PC-9 (cell line): ENCODE measurements around the gene COL8A2.

Experiments
- CTCF ChIP-seq: fragments of 200-600 bp; sonication (generic); conservative IDR thresholded peaks from 2 replicates; pipeline ENCODE4 v1.6.1; 2017; ENCODE audit warnings: mixed run types, antibody characterized with exemption, mild to moderate bottlenecking, moderate library complexity
- EZH2 ChIP-seq: fragments of 200-600 bp; sonication (generic); IDR thresholded peaks from 2 replicates; pipeline ENCODE4 v1.8.0; 2017; ENCODE audit warnings: antibody characterized with exemption, low read depth

- TF ChIP-seq CTCF (no peak), EZH2 (no peak)
Measured at GRCh38 chr1:36092166-36092797, 32.7 kb downstream of the COL8A2 start.
